ENCODE results near the gene DOP1B. TPM values are rescaled to one million over a fixed set of nuclear protein-coding genes. Genes with fewer than 3 reads are reported as not detected.

The DOP1B gene
- total RNA-seq, 1 experiment from 2014 or later = 31.0 TPM

- ChIA-PET CTCF (no interaction called here), POLR2A (no interaction called here)
- ATAC-seq (no peak), DNase-seq (ENCODE audit: low read depth, low spot score) (no peak)
- TF ChIP-seq TCF7L2 (IDR thresholded peaks at IDR 0.05; ENCODE audit: low read depth, low read length) (no peak), POLR2AphosphoS5 (IDR thresholded peaks at IDR 0.05; ENCODE audit: low read depth, low read length) (no peak), SIN3A (IDR thresholded peaks at IDR 0.05; ENCODE audit: borderline replicate concordance, insufficient read depth, low read depth, low read length) (no peak)
- TF ChIP-seq, protein P1, sequence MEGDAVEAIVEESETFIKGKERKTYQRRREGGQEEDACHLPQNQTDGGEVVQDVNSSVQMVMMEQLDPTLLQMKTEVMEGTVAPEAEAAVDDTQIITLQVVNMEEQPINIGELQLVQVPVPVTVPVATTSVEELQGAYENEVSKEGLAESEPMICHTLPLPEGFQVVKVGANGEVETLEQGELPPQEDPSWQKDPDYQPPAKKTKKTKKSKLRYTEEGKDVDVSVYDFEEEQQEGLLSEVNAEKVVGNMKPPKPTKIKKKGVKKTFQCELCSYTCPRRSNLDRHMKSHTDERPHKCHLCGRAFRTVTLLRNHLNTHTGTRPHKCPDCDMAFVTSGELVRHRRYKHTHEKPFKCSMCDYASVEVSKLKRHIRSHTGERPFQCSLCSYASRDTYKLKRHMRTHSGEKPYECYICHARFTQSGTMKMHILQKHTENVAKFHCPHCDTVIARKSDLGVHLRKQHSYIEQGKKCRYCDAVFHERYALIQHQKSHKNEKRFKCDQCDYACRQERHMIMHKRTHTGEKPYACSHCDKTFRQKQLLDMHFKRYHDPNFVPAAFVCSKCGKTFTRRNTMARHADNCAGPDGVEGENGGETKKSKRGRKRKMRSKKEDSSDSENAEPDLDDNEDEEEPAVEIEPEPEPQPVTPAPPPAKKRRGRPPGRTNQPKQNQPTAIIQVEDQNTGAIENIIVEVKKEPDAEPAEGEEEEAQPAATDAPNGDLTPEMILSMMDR (IDR thresholded peaks at IDR 0.05) = no peak
- TF ChIP-seq, protein P2, sequence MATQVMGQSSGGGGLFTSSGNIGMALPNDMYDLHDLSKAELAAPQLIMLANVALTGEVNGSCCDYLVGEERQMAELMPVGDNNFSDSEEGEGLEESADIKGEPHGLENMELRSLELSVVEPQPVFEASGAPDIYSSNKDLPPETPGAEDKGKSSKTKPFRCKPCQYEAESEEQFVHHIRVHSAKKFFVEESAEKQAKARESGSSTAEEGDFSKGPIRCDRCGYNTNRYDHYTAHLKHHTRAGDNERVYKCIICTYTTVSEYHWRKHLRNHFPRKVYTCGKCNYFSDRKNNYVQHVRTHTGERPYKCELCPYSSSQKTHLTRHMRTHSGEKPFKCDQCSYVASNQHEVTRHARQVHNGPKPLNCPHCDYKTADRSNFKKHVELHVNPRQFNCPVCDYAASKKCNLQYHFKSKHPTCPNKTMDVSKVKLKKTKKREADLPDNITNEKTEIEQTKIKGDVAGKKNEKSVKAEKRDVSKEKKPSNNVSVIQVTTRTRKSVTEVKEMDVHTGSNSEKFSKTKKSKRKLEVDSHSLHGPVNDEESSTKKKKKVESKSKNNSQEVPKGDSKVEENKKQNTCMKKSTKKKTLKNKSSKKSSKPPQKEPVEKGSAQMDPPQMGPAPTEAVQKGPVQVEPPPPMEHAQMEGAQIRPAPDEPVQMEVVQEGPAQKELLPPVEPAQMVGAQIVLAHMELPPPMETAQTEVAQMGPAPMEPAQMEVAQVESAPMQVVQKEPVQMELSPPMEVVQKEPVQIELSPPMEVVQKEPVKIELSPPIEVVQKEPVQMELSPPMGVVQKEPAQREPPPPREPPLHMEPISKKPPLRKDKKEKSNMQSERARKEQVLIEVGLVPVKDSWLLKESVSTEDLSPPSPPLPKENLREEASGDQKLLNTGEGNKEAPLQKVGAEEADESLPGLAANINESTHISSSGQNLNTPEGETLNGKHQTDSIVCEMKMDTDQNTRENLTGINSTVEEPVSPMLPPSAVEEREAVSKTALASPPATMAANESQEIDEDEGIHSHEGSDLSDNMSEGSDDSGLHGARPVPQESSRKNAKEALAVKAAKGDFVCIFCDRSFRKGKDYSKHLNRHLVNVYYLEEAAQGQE (IDR thresholded peaks at IDR 0.05; ENCODE audit: insufficient read depth in 1 of 2, low read depth in 2 of 2, low read length in 1 of 2) = no peak
- intact Hi-C loops (cut with micrococcal nuclease; ENCODE audit: unreplicated experiment) (no loop called here), in situ Hi-C loops (cut with HindIII; ENCODE audit: low pct_unique_long_range_greater_than_20kb, low sequenced_read_pairs) (no loop called here)
- Histone ChIP-seq H3K36me3 (ENCODE audit: control insufficient read depth, insufficient read depth, low read length) (no peaks in the 10 kb centered on the region), H3K27ac (ENCODE audit: low read length) (no peak overlapping the region), H3K4me1 (ENCODE audit: control insufficient read depth, insufficient read depth, low read length) (no peaks in the 10 kb centered on the region), H3K9me3 (ENCODE audit: control insufficient read depth, insufficient read depth, low read depth, low read length) (no peaks in the 10 kb centered on the region), H3K4me3 (ENCODE audit: low read depth in 2 of 2, low read length in 2 of 2) (no peak overlapping the region), H3K27me3 (ENCODE audit: control insufficient read depth, insufficient read depth, low read length) (no peaks in the 10 kb centered on the region)
- no TSS peak for BruUV-seq (replicated peaks)
Observed at GRCh38 chr21:36148886-36149285, 7.7 kb upstream of the DOP1B start.

DNA sequence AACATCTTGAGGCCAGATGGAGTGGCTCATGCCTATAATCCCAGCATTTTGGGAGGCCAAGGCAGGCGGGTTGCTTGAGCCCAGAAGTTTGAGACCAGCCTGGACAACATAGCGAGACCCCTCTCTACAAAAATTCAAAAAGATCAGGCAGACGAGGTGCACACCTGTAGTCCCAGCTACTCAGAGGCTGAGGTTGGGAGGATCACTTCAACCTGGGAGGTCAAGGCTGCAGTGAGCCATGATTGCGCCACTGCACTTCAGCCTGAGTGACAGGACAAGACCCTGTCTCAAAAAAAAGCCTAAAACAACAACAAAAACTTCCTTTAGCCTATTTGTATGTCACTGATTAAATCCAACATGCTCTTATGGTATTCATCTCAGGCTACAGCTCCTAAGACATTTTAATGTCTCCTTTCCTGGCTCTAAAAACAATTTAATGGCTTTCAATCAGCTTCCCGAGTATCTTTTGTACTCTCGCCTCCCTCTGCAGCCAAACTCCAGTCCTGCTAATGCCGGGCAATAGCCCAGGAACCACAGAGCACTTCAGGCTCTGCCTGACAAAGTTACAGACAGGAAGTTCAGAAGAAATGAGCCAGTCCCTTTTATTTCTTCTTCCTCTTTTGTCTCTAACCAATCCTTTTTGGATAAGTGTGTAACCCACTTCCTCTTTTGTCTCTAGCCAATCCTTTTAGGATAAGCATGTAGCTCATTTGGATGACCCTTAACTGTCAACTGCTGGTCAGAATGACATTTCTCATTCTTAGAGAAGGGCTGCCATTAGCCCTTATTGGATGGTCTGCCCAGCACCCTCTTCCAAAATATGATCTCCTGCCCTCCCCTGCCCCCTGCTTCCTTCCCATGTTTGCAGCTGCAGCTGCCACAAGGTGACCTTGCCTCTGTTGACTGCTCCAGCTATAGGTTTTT lies 6.6 kb upstream of the DOP1B start:
- DNase-seq (ENCODE audit: low read depth, low spot score) (no peak), ATAC-seq (no peak)
- no peaks in the 10 kb centered on the region for H3K9me3 ChIP-seq (ENCODE audit: control insufficient read depth, insufficient read depth, low read depth, low read length)
- no peak overlapping the region for H3K27ac ChIP-seq (ENCODE audit: low read length)
- in situ Hi-C loops (cut with HindIII; ENCODE audit: low pct_unique_long_range_greater_than_20kb, low sequenced_read_pairs) (no loop called here), intact Hi-C loops (cut with micrococcal nuclease; ENCODE audit: unreplicated experiment) (no loop called here)
- no peaks in the 10 kb centered on the region for H3K27me3 ChIP-seq (ENCODE audit: control insufficient read depth, insufficient read depth, low read length)
- TF ChIP-seq, protein P2 (IDR thresholded peaks at IDR 0.05; ENCODE audit: insufficient read depth in 1 of 2, low read depth in 2 of 2, low read length in 1 of 2) = no peak
- no peak for TF ChIP-seq POLR2AphosphoS5 (IDR thresholded peaks at IDR 0.05; ENCODE audit: low read depth, low read length)
- TF ChIP-seq, protein P1 (IDR thresholded peaks at IDR 0.05) = no peak
- TF ChIP-seq SIN3A (IDR thresholded peaks at IDR 0.05; ENCODE audit: borderline replicate concordance, insufficient read depth, low read depth, low read length) = no peak
- no peak for TF ChIP-seq TCF7L2 (IDR thresholded peaks at IDR 0.05; ENCODE audit: low read depth, low read length)
- ChIA-PET POLR2A (no interaction called here), CTCF (no interaction called here)
- no peaks in the 10 kb centered on the region for H3K4me1 ChIP-seq (ENCODE audit: control insufficient read depth, insufficient read depth, low read length)
- no TSS peak for BruUV-seq (replicated peaks)
- no peak overlapping the region for H3K4me3 ChIP-seq (ENCODE audit: low read depth in 2 of 2, low read length in 2 of 2)
- no peaks in the 10 kb centered on the region for H3K36me3 ChIP-seq (ENCODE audit: control insufficient read depth, insufficient read depth, low read length)
